Activated CD4-positive, CD25-positive, alpha-beta regulatory T cell treated with anti-CD3 and anti-CD28 coated beads, Interleukin-2, amount 50 U/mL, for 72 hours (primary cell): ENCODE data around the gene WDR86.

Experiments used
- DNase-seq: peaks from one replicate; pipeline ENCODE4 v3.0.0; 2021

The WDR86 gene

DNA sequence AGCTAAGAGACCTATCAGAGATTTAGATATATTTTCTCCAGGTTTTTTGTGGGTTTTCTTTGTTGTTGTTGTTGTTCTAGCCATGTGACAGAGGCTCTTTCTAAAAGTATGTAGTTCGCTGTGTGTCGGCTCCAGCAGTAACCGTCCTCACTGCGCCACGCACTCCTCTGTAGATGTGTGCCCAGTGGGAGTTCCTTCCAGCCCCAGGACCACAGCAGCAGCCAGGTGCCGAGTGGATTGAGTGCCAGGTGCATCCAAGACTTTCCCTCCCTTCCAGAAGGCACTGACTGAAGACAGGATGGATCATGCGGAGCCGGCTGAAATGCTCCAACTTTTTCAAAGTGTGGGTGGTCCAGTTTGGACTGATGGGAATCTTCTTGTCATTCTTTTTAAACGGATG is 31.8 kb downstream of the WDR86 start:
- DNase-seq, result no peak

- DNase-seq, result no peak
Measured at GRCh38 chr7:151377406-151377805, 32.4 kb downstream of the WDR86 start.

DNA sequence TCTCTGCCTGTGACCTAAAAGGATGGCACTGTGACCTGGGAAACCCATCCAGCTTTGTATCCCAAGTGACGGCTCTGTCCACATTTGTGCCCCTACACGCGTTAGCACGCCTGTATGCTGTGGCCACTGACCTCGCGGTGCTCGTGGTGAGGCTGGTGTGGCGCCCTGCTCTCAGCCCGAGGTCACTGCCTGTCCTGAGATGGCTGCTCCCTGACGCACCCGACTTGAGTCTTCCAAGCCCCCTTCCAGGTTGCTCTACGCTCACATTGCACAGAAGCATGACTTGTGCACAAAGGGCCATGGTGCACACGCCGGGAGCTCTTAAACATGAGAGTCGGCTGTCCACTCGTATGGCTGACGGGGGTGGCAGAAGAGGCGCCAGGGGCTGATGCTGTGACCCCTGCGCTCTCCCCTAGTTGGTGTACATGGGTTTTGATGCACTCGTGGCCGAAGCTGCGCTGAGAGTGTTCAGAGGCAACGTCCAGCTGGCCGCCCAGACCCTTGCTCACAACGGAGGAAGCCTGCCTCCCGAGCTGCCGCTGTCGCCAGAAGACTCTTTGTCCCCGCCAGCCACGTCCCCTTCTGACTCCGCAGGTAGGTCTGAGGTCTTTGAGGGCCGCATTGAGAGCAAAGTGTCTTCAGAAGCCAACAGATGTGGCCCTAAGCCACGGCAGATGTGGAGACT is 33.5 kb downstream of the WDR86 start:
- no peak for DNase-seq

DNA sequence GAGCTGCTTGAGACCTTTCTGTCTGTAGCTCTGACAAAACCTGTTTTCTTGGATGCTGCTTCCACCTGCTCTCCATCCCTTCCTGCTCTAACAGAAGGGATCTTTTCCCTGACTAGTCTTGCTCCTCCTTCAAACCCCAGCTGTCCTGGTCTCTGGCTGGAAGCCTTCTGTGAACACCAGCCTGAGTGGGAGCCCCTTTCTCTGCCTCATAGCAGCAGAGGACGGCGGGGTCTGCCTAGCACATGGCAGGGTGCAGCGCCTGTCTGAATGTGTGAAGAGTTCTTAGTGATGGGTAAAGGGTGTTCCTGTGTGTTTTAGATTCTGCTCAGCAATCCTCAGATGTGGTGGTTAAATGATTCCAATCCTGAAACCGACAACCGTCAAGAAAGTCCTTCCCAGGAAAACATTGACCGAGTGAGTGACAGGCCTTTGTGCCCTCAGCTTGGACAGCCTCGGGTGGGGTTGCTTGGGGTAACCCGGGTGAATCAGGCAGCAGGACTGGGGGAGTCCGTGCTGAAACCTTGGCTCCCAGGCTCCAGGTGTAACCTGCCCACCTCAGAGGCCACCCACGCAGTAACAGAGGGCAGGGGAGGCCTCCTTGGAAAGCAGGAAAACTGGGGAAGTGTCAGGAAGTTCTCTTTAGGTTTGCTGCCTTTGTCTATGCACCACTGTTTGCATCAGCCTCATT is 34.2 kb downstream of the WDR86 start:
- no peak for DNase-seq

DNA sequence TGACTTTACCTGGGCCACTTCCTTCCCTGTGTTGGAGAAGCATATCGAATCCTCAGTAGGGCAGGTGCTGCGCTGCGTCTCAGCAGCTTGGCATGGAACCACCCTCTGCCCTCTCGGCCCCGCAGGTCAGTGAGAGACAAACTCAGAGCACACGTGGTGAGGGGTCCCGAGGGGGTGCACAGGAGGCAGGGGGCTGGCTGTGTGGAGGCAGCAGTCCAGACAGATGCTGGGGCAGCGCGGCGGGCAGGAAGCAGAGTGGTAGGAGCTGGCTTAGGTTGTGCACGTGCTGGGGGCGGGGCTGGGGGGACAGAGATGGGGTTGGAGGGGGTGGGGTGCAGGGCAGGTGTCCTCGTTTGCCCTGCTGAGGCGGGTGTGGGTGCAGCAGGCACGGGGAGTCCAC is 35.1 kb downstream of the WDR86 start:
- DNase-seq, result no peak

DNA sequence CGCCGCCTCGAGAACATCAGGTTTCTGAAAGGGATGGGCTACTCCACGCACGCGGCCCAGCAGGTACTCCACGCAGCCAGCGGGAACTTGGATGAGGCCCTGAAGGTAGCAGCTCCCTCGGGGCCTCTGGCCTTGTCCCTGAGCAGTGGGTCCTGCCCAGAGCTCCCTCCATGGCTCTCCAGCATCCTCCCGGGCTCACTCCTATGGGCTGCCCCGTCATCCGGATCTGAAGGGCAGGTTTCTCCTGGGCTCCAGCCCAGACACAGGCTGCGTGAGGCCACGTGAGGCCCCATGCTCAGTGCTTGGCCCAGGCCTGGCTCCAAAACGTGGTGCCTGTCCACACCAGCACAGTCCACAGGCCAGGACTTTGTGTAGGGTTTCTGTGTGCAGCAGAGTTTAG is 35.7 kb downstream of the WDR86 start:
- DNase-seq, result no peak

GRCh38 chr7:151373599-151373998 is 36.2 kb downstream of the WDR86 start:
- DNase-seq, result no peak

GRCh38 chr7:151372612-151373265 is 37.1 kb downstream of the WDR86 start:
- DNase-seq, result no peak

DNA sequence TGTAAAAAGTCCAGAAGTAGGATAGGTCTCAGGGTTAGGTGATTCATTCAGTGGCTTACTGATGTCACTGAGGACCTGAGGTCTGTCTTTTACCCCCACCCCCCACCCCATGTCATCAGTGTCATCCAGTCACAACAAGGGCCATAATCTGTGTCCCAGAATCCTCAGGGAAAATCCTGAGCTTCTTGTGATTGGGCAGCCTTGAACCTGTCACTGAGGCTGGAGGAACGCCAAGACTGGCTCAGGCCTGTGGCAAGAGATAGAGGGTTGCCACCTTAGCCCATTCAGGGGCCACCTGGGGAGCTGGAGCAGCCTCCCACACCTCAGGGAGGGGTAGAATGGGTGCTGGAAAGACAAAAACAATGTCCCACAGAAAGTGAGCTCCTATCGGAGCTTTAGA is 38.6 kb downstream of the WDR86 start:
- no peak for DNase-seq

- peak; percentile 75 for DNase-seq
Measured at GRCh38 chr7:151368136-151368571, 41.7 kb downstream of the WDR86 start.

- DNase-seq, result no peak
Measured at GRCh38 chr7:151367284-151367683, 42.6 kb downstream of the WDR86 start.

GRCh38 chr7:151366880-151367222 is 43.0 kb downstream of the WDR86 start:
- no peak for DNase-seq

GRCh38 chr7:151366166-151366879 is 43.5 kb downstream of the WDR86 start:
- DNase-seq, result no peak

DNA sequence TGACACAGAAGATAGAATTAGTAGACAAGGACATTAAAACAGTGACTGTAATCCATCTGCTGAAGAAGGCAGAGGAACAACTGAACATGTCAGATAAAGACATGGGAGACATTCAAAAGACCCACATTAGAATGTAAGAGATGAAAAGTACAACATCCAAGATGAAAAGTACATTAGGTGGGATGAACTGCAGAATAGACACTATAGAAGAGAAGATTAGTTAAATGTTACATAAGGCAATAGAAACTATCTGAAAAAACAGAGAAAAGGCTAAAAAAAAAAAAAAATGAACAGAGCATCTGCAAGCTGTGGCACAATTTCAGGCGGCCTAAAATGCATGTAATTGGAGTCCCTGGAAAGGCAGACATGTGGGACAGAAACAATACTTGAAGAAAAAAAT is 46.7 kb downstream of the WDR86 start:
- no peak for DNase-seq

GRCh38 chr7:151361193-151361959 is 48.5 kb downstream of the WDR86 start:
- DNase-seq, result no peak

DNA sequence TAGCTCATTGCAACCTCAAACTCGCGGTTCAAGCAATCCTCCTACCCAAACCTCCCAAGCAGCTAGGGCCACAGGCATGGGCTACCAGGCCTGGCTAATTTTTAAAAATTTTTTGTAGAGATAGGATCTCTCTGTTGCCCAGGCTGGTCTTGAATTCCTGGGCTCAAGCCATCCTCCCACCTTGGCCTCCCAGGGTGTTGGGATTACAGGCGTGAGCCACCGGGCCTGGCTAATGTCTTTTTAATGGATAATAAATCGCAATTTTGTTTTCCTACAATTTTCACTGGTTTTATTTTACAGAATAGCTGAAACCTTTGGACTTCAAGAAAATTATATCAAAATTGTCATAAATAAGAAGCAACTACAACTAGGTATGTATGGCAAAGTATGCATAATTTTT is 57.3 kb downstream of the WDR86 start:
- DNase-seq, result no peak

GRCh38 chr7:151351967-151352366 is 57.9 kb downstream of the WDR86 start:
- DNase-seq, result no peak

DNA sequence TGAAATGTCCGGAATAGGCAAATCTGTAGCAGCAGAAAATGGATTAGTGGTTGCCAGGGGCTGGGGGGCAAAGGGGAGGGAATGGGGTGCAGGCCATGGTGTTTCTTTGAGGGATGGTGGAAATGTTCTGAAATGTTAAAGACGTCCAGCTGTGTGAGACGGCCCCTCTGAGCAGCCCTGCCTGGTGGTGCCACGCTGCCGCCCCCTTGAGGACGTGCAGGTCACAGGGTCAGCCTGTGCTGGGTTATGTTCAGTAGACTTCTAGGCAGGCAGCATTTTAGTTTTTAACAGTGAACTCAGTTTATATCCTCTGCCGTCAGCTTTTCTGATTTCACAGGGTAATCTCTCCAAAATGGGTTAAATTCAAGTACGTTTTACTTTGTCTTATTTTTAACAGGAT is 58.8 kb downstream of the WDR86 start:
- no peak for DNase-seq

DNA sequence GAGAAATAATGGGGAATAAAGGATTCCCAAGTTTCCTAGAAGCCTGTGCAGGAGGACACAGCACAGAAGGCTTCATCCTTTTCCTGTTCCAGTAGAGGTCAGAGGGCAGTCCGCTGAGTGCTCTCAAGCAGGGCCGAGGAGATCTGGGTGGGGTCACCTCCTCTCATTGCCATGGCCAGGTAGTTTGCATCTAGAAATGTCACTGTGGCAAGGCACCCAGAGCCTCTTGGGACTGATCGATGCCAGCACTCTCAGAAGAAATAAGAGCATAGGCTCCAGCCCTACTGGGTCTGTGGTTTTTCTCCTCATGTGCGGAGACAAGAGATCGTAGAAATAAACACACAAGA is 60.4 kb downstream of the WDR86 start:
- DNase-seq, result no peak

- no peak for DNase-seq
Measured at GRCh38 chr7:151348970-151349369, 60.9 kb downstream of the WDR86 start.

- no peak for DNase-seq
Measured at GRCh38 chr7:151347200-151347599, 62.6 kb downstream of the WDR86 start.

GRCh38 chr7:151346470-151346769 is 63.4 kb downstream of the WDR86 start:
- DNase-seq, result no peak
